ENCODE results near the gene ALKBH4.
"Not testable (repeated sequence)": the region's sequence is repeated elsewhere in the genome, so short reads cannot be mapped to it uniquely, and the experiment has no call there.

GRCh38 chr7:102474736-102475435 lies 10.2 kb upstream of the ALKBH4 start:
- TF ChIP-seq, protein P1, sequence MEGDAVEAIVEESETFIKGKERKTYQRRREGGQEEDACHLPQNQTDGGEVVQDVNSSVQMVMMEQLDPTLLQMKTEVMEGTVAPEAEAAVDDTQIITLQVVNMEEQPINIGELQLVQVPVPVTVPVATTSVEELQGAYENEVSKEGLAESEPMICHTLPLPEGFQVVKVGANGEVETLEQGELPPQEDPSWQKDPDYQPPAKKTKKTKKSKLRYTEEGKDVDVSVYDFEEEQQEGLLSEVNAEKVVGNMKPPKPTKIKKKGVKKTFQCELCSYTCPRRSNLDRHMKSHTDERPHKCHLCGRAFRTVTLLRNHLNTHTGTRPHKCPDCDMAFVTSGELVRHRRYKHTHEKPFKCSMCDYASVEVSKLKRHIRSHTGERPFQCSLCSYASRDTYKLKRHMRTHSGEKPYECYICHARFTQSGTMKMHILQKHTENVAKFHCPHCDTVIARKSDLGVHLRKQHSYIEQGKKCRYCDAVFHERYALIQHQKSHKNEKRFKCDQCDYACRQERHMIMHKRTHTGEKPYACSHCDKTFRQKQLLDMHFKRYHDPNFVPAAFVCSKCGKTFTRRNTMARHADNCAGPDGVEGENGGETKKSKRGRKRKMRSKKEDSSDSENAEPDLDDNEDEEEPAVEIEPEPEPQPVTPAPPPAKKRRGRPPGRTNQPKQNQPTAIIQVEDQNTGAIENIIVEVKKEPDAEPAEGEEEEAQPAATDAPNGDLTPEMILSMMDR (optimal IDR thresholded peaks at IDR 0.05 in 1 of 3, IDR thresholded peaks at IDR 0.05 in 1 of 3, conservative IDR thresholded peaks at IDR 0.05 in 1 of 3; ENCODE audit: extremely low read depth in 1 of 3, insufficient read depth in 2 of 3, low read length in 3 of 3), result not testable (repeated sequence)
- TF ChIP-seq EZH2 (IDR thresholded peaks at IDR 0.05; ENCODE audit: low read length), result not testable (repeated sequence)
